NCI-H345 treated with DMSO at 0.1 percent for 48 hours (cell line): ENCODE results near the gene OPRD1.

ENCODE experiments used
- DNase-seq: peaks from one replicate; lab custom pipeline; 2025; ENCODE audit not compliant: unreplicated experiment; lab: John Stamatoyannopoulos, UW

Gene OPRD1

DNA sequence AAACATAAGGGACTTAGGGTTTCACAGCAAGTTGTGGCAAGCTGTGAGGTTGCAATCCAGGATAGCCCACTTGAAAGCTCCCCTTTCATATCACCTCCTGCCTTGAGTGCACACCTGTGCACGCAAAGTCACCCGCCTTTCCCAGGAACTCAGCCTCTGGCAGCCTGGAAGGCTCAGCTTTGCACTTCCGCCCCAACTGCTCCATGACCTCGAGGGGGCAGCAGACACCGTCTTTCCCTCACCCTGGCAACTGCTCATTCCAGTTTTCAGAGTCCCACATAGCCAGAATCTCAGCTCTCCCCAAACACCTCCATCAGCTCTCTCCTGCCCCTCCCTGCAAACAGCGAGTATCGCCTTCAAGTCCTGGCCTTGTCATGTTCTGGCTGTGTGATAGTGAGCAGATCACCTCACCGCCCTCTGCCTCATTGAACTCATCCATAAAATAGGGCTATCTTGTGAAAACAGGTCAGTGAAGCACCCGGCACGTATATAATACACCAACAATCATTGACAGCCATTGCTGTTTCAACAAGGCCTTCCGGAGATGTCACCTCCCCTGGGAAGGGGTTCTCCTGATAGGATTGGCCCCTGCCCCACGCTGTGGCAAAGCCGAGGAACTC, 70.1 kb downstream of the OPRD1 start:
- DNase-seq, result peak; percentile 86

DNA sequence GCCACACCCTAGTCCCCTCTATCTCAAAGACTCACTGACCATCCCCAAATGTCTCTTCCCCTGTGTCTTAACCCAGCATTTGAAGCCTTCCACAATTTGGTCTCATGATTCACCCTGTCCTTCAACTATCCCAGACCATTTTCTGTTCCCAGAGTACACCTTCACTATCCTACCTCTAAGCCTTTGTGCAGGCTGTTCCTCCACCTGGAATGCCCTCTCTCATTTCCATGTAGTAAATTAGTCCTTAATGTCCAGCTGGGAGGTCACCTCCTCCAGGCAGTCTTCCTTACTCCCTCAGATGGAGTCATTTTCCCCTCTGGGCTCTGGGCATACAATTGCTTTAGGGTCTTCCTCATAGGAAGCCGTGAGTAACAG, 71.3 kb downstream of the OPRD1 start:
- no peak for DNase-seq

DNA sequence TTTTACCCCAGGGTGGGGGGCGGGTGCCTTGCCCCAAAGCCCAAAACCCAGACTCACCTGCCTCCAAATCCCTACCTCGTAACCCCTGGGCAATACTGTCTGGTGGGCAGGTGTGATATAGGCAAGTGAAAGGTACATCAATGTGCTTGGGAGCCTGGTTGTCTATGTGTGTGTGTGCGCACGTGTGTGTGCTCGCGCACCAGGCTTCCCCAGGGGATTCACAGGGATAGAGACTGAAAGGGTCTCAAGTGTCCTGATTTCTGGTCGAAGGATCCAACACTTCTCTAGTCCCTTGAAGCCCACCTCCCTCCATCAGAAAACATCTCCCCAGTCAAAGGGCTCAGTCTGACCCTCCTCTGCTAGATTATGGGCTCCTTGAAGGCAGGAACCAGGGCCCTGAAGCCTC, 73.5 kb downstream of the OPRD1 start:
- no peak for DNase-seq

DNA sequence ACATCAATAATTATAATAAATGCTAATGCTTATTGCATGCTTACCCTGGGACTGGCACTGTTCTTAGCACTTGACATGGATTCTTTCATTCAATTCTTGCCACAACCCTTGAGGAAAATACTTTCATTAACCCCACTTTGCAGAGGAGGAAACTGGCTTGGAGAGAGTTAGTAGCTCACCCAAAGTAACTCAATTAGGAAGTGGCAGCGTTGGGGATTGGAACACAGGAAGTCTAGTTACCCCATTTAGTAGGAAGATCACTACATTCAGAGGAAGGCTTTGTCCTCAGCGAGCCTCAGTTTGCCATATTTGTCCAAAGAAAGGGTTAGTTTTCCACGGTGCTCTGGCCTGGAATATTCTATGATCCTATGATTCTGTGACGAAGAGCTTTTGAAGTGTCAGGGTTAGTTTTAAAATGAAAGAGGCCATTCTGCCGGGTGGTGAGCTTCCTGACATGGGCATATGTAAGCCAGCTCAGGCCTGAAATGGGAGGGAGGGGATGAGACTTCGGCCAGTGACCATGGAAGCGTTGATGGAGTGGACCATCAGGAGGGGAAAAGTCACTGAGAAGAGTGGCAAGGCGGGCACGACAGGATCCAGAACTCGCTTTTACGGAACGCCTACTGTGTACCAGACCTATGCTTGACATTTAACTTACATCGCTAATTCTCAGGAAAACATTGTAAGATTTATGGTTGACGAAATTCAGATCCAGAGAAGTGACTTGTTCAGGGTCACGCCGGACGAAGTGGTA, 74.2 kb downstream of the OPRD1 start:
- DNase-seq, result no peak

DNA sequence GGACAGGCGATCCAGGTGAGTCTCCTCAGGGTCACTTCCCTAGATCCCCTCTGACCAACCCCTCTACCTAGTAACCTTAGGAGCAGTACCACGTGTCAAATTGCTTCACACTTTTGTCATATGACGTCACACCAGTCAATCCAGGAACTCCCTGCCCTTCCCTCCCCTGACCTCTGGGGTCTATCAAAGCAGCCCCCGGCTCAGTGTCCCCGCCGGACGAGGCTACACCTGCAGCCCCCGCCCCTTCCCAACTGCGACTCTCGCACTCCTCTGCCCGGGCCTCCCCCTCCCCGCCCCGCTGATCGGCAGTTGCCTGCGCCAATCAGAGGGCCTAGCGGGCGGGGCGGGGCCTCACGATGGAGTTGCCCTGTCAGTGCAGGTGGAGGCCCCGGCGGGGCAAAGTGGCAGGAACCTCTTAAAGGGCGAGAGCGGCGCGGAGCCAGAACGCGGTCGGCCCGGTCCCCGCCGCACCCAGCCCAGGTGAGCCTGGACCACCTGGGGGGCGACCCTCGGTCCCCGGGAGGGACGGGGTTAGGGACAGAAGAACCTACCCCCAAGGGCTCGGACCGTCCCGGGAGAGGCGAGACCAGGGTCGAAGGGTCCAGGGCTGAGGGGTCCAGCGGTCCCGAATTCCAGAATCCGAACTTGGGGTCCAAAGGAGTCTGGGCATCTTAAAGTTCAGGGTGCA, 74.9 kb downstream of the OPRD1 start:
- peak; percentile 43 for DNase-seq

DNA sequence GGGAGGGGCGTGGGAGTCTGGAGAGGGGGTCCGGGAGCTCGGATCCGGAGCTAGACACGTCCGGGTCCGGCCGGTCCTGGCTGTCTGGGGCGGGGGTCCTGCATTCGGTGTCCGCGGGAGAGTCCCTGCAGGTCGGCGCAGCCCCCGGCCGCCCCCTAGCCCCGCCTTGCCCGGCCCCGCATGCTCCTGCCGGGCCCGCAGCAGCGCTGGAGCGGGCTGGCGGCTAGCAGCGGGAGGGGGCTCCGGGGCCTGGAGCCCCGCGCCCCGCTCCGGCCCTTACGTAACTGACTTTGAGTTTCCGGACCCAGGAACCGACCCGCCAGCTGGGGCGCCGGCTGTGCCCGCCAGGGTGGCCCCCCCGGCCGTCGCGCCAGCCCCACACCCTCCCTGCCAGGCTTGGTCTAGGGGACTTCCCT, 75.5 kb downstream of the OPRD1 start:
- no peak for DNase-seq

DNA sequence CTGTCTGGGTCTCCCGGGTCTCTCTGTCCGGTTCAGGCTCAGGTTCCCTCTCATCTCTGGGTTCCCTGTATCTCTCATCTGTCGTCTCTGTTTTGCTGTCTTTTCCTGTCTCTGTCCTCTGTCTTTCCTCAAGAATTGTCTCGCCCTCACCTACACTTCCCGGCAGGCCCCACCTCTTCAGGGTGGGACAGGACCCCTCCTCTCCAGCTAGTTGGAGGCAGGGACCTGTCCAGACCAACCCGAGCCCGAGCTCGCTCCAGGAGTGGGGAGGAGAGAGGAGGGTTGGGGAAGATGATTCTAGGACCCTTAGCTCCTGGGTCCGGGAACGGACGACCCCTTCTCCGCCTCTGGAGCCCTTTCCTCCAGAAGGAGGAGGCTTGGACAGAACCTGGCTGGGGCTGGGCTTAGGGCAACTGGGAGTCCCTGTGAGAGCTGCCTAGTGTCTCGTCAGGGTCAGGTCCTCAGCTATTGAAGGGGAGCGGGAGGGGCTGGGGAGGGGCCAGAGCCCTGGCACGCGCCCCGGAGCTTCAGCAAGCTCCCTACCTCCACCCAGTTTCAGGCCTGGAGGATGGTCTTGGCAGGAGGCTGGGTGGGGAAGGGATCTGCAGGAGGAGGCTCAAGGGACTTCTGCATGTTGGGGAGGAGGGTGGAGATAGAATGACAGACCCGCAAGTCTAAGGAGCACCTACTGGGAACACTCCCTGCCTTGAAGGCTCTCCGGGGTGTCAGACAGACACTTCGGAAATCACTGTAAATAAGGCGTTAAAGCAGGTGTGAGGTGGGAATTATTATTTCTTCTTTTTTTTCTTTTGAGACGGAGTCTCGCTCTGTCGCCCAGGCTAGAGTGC, 76.1 kb downstream of the OPRD1 start:
- no peak for DNase-seq

DNA sequence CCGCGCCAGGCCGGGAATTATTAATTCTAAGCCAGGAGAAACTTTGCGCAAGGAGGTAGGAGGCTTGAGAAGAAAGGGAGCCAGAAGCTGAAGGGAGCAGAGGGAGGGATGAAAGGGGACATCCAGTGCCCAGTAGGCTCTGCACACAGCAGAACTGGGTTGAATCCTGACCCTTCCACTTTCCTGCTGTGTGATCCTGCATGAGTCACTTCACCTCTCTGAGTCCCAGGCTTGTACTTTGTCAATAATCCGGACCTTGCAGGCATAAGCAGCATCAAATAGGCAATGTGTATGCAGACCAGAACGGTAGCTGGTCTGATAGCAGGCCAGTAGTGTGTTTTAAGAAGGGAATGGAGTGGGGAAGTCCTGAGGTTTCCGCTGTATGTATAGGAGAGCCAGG, 76.9 kb downstream of the OPRD1 start:
- no peak for DNase-seq

DNA sequence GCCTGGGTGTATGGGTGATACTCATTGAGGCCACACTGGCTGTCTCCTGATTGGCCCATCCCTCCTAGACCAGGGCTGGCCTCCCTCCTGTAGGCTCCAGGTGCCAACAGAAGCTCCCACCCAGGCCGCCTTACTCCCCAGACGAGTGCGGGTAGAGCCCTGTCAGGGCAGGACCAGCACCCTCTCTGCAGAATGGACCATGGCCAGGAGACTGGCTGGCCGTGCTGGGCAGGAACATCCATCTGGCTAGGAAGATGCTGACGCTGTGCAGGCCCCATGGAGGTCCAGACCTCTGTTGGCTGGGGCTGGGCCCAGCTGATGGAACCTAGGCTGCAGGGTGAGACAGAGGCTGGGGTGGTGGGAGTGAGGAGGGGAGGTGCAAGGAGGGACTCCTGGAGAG, 77.4 kb downstream of the OPRD1 start:
- no peak for DNase-seq

DNA sequence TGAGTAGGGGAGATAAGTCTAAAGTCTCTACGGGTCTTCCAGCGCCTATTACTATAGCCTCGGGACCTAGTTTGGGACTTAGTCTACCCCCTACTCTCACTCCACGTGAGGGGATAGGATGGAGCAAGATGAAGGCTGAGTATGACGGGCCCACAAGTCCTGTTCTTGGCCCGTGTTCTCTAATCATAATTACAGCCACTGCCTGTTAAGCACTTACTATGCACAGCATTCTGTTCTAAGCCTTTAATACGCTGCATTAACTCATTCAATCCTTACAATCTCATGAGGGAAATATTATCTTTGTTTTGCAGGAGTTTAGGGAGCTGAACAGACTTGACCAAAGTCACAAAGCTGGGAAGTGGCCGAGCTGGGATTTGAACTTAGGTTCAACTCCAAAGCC, 78.5 kb downstream of the OPRD1 start:
- no peak for DNase-seq

DNA sequence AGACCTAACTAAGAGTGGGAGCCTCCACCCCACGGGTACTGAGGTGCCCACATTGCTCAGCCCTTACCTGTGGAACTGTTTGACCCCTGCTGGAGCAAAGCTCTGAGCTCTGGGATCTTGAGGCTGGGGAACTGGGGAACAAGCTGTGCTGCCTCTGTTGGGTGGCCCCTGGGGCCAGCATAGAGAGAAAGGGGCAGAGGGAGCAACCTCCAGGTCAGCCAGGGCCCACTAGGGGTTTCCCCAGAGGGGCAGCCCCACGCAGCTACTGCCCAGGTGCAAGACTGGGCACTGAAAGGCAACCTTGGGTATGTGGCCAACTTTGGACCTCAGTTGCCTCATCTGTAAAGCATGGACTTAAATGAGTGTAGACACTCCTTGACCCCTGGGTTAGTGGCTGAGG, 78.9 kb downstream of the OPRD1 start:
- DNase-seq, result no peak

DNA sequence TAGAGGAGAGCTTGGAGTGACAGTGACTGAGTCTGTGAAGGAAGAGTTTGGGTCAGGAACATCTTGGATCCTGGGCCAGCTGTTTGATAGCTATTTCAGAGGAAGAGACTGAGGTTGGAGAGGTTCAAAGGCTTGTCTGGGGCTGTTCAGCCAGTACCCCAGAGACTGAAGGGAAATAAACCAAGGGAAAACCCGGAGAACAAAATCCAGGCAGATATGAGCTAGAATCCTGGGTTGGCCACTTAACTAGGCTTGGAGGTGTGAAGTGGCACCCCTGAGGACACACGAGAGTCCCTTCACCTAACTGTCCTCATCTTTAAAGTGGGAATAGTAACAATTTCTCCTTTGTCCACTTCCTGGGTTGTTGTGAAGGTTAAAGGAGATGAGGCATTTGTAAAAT, 79.3 kb downstream of the OPRD1 start:
- DNase-seq, result no peak

DNA sequence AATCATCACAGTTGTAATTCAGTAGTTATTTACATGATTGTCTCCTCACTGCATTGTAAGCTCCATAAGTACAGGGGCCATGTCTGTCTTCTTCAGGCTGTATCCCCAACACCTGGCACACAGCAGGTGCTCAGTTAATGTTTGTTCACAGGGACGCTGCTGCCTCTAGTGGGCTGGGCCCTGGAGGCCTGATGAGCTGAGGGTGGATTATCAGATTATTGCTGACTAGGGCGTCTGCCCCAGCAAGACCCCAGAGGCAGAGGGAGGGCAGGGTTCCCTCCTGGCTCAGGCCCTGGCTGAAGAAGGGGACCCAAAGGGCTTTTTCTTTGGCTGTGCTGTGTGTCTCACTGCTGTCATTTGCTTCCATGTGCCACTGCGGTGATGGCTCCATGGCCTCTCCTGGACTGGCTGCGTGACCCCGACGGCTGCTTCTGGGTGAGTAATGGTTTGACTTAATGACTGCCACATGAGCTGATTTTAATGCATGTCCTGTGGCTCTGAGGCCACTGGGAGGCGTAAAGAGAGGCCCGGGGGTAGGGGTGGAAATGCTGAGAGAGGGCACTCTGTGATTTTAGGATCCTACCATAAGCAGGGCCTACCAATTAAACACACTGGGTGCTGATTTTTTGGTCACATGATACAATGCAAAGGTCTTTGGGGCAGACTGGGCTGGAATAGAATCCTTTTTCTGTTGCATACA, 81.6 kb downstream of the OPRD1 start:
- DNase-seq, result no peak

DNA sequence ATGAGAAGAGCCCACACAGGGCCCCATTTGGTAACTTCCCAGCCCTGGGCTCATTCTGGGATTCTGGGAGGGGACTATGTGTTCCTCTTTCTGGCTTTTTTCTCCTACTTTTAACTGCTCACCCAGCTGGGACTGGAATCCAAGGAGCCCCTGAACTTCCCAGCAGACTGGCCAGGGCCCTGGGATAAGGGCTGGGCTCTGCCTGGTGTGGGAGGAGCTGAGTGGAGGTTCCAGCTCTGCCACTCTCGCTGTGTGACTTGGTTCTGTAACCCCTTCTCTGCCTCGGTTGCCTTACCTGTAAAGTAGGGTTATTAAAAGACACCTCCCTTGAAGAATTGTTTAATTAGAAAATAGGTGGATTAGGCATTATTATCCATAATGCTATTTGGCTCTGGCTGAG, 82.8 kb downstream of the OPRD1 start:
- DNase-seq, result no peak

DNA sequence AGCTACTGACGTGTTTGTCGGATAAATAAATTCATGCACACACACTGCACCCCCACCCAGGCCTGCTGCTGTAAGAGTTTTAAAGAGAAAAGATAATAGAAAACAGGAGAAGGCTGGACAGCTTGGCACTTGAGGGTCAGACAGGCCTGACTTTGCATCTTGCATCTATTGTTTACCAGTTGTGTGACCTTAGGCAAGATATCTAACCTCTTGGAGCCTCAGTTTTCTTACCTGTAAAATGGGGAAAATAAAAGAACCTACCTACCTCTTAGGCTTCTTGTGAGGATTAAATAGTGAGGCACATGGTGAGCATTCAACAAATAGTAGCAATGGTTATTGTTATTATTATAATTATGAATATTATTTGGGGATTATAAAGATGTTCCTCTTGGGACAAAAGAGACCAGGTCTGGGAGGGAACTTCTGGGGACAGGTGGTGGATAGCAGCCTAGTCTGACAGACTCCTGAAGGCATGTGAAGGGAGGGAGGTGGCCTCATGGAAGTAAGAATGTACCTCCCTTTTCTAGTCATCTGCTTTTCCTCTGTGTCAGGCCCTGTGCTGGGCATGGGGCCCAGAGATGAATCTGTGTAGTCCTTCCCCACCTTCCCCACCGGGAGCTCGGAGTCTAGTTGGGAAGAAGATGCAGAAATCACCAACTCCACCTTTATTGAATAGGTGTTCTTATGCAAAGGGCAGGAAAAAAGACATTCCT, 84.1 kb downstream of the OPRD1 start:
- no peak for DNase-seq

DNA sequence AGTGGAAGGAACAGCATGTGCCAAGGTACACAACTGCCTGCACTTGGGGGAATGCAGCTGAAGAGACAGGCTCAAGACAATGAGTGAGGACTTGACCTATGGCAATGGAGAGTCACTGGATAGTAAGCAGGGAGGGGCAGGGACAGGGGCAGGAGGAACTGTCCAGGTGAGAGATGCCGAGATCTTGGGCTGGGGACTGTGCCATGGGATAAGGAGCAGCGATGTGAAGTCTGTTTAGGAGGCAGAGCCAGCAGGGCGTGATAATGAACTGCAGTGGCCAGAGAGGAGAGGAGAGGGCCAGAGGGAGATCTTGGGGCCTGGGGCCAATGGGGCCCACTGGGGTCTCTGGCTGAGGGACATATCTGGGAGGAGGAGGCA, 84.6 kb downstream of the OPRD1 start:
- no peak for DNase-seq

DNA sequence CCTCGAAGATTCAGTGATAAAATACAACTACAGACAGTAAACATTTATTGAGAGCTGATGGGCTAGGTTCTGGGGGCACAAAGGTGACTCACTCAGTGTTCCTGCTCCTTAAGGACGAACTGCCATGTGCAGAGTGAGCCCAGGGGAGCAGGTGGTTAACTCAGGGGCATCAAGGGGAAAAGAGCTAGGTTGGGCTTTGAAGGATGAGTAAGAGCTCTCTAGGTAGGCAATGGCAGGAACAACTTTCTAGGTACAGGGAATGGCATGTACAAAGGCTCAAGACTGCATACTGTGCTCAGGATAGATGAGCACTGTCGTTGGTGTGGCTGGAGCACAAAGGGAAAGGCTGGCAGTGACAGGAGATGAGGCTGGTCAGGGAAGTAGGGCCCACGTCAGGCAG, 85.8 kb downstream of the OPRD1 start:
- no peak for DNase-seq

DNA sequence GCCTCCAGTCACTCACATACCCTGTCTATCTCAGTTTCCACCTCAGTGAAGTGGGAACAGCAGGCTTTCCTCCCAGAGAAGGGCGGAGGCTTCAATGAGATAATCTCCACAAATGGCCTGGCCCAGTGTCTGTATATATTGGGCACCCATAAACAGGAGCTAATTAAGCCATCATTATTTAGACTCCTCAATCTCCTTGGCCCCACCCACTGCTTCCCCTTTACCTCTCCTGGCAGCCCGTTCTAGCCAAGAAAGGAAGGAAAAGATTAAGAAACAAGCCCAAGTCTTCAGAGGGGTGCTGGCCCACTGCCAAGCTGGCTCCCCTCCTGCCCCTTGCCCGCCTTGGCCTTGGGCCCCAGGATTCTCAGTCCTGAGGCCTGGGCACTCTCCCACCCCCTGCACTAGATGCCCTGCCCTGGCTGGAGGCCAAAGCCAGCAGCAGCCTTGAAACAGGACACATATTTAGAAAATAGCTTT, 86.5 kb downstream of the OPRD1 start:
- DNase-seq, result no peak

DNA sequence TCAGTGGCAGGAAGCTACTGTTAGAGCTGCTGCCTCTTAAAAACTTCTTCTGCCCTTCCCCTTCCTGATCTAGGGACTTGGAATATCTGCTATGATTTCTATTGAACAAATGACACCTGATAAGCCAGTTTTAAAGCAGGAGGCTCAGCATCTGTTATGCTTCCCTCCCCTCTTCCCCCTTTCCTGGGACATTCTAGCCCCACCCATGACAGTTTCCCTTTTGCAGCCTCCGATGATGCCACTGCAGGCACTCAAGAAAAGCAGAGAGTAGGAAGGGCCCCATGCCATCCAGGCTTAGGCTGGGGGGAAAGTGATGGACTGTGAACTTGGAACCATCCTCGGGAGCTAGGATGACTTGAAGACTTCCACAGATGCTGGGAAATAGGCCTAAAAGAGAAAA, 87.3 kb downstream of the OPRD1 start:
- DNase-seq, result no peak

DNA sequence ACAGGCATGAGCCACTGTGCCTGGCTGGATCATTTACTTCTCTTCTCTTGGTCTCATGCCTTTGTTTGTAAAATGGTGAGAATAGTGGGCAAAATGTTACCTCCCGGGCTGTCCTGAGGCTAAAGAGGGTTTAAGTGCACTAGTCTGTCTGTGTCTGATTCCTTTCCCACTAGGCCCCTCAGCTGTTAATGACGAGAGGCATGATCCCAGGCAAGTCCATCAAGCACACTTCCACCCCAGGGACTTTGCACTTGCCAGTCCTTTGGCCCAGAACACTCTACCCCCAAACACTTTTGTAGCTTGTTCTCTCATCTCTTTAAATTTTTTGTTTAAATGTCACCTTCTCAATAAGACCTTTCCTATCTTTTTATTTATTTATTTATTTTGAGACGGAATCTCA, 88.6 kb downstream of the OPRD1 start:
- DNase-seq, result no peak
